22Rv1 (cell line): Measurements from ENCODE around the gene CT47A7.
"Not testable (repeated sequence)": the region's sequence is repeated elsewhere in the genome, so short reads cannot be mapped to it uniquely, and the experiment has no call there.

Experiments used
- CTCF ChIP-seq: fragments of 450-650 bp; IDR thresholded peaks from 2 replicates; pipeline ENCODE4 v1.5.1; 2017; ENCODE audit warnings: mild to moderate bottlenecking
- ZFX ChIP-seq: fragments of 450-650 bp; IDR thresholded peaks from 2 replicates; pipeline ENCODE4 v1.6.1; 2017; ENCODE audit warnings: antibody characterized with exemption, borderline replicate concordance

- not testable (repeated sequence) for TF ChIP-seq CTCF, ZFX
Measured at GRCh38 chrX:120956500-120956899, at the start of gene CT47A7.
